HCT116 (cell line): ENCODE data around the gene RIPK4. TPM values are rescaled to one million over a fixed set of nuclear protein-coding genes. Genes with fewer than 3 reads are reported as not detected.

ENCODE experiments used
- ATAC-seq: fragments of 200-7000 bp; cut with Tn5 transposase; 2 replicates; pipeline ENCODE4 v1.9.1; 2020; ENCODE audit warnings: mild to moderate bottlenecking, moderate library complexity
- BruUV-seq: library from RNA; stranded (reverse); fragments of 400-500 nt; replicated peaks from 2 replicates; lab custom pipeline; 2021; lab: Mats Ljungman, UMichigan
- CTCF ChIA-PET: fragments of 300-600 bp; sonication (Branson Sonifier 250); formaldehyde crosslinking; loops from one replicate; lab custom pipeline; 2021; ENCODE audit warnings: antibody characterized with exemption; lab: Charles Lee
- POLR2A ChIA-PET: fragments of 300-600, 350-600 bp; sonication (Branson Sonifier 250); formaldehyde crosslinking; loops from one replicate; lab custom pipeline; 2021; ENCODE audit warnings: antibody characterized with exemption; lab: Charles Lee
- RAD21 ChIA-PET, 2 experiments: fragments of 300-600 bp; sonication (Branson Sonifier 250); formaldehyde crosslinking; loops; one replicate each; lab custom pipeline; 2023; ENCODE audit warnings: low total read pairs in 2 of 2; ENCODE audit not compliant: uncharacterized antibody in 2 of 2, unreplicated experiment in 2 of 2, low non-redundant PET in 1 of 2; lab: Charles Lee
- DNase-seq: peaks from one replicate; pipeline ENCODE4 v3.0.0-alpha.2; 2010; ENCODE audit warnings: low read depth, low spot score
- H2AFZ ChIP-seq: fragments of 200-600 bp; shearing (Covaris generic), sonication (generic); 2 replicates; pipeline ENCODE4 v1.6.1; 2017; ENCODE audit warnings: low read depth, mixed run types, mixed read lengths, antibody characterized with exemption, low read length; ENCODE audit not compliant: poor library complexity, severe bottlenecking
- H3K27ac ChIP-seq: 2 replicates; pipeline ENCODE4 v1.5.1; 2012; ENCODE audit warnings: low read depth, low read length
- H3K27me3 ChIP-seq: fragments of 200-600 bp; sonication (generic); 2 replicates; pipeline ENCODE4 v1.6.1; 2016; ENCODE audit warnings: mixed run types, low read length, mixed read lengths; ENCODE audit not compliant: insufficient read depth
- H3K36me3 ChIP-seq, 2 experiments: fragments of 200-500 bp in 1 of 2; fragments of 200-600 bp in 1 of 2; sonication (Bioruptor generic) in 1 of 2; sonication (generic) in 1 of 2; 2 replicates each; pipeline versions ENCODE4 v1.5.1 to v1.6.1; 2014 to 2016; ENCODE audit warnings: low read length in 2 of 2, inconsistent platforms in 1 of 2, mixed read lengths in 1 of 2, mixed run types in 1 of 2; ENCODE audit not compliant: insufficient read depth in 2 of 2, control insufficient read depth in 1 of 2
- H3K4me1 ChIP-seq, 2 experiments: fragments of 200-600 bp in 1 of 2; sonication (generic) in 1 of 2; 2 replicates each; pipeline versions ENCODE4 v1.5.1 to v1.6.1; 2012 to 2017; ENCODE audit warnings: low read length in 2 of 2, inconsistent platforms in 1 of 2, mild to moderate bottlenecking in 1 of 2, mixed read lengths in 1 of 2, mixed run types in 1 of 2, moderate library complexity in 1 of 2; ENCODE audit not compliant: insufficient read depth in 2 of 2, control insufficient read depth in 1 of 2
- H3K4me2 ChIP-seq: fragments of 200-600 bp; sonication (generic); 2 replicates; pipeline ENCODE4 v1.6.1; 2017; ENCODE audit warnings: mixed run types, low read length, mixed read lengths
- H3K4me3 ChIP-seq, 2 experiments: fragments of 200-600 bp in 1 of 2; sonication (generic) in 1 of 2; replicated peaks in 1 of 2; 2 replicates each; pipeline ENCODE4 v1.5.1; 2011 to 2016; ENCODE audit warnings: low read length in 2 of 2, control low read depth in 1 of 2, low read depth in 1 of 2, mild to moderate bottlenecking in 1 of 2, mixed read lengths in 1 of 2, mixed run types in 1 of 2
- H3K79me2 ChIP-seq: fragments of 200-600 bp; sonication (generic); 2 replicates; pipeline ENCODE4 v1.6.1; 2017; ENCODE audit warnings: mild to moderate bottlenecking, mixed run types, low read length, moderate library complexity, mixed read lengths; ENCODE audit not compliant: insufficient read depth
- H3K9ac ChIP-seq: fragments of 200-600 bp; sonication (generic); 2 replicates; pipeline ENCODE4 v1.6.1; 2016; ENCODE audit warnings: low read length, mixed read lengths
- H3K9me2 ChIP-seq: fragments of 200-600 bp; sonication (generic), shearing (Covaris generic); 2 replicates; pipeline ENCODE4 v1.6.1; 2017; ENCODE audit warnings: mixed run types, mild to moderate bottlenecking, moderate library complexity; ENCODE audit not compliant: insufficient read depth
- H3K9me3 ChIP-seq, 2 experiments: fragments of 200-500 bp in 1 of 2; fragments of 200-600 bp in 1 of 2; sonication (Bioruptor generic) in 1 of 2; sonication (generic) in 1 of 2; 2 replicates each; pipeline ENCODE4 v1.6.1; 2014 to 2017; ENCODE audit warnings: low read length in 2 of 2, mixed read lengths in 2 of 2, inconsistent platforms in 1 of 2, low read depth in 1 of 2, mild to moderate bottlenecking in 1 of 2, mixed run types in 1 of 2, moderate library complexity in 1 of 2; ENCODE audit not compliant: control insufficient read depth in 1 of 2, insufficient read depth in 1 of 2
- H4K20me1 ChIP-seq: fragments of 200-600 bp; sonication (generic), shearing (Covaris generic); 2 replicates; pipeline ENCODE4 v1.6.1; 2017; ENCODE audit warnings: mixed run types, mild to moderate bottlenecking, moderate library complexity; ENCODE audit not compliant: insufficient read depth
- CEBPB ChIP-seq: IDR thresholded peaks from 2 replicates; pipeline ENCODE4 v1.6.1; 2012; ENCODE audit warnings: low read depth
- CTCF ChIP-seq, 3 experiments: fragments of 200-600 bp in 1 of 3; sonication (generic) in 1 of 3; IDR thresholded peaks in 2 of 3; conservative IDR thresholded peaks in 1 of 3; 2 replicates each; pipeline ENCODE4 v1.5.1; 2012 to 2017; ENCODE audit warnings: low read depth in 2 of 3, low read length in 2 of 3, antibody characterized with exemption in 1 of 3, borderline replicate concordance in 1 of 3, control low read depth in 1 of 3, mild to moderate bottlenecking in 1 of 3, mixed read lengths in 1 of 3, mixed run types in 1 of 3, moderate library complexity in 1 of 3; ENCODE audit not compliant: insufficient read depth in 1 of 3
- ELF1 ChIP-seq: IDR thresholded peaks from 2 replicates; pipeline ENCODE4 v1.6.1; 2012; ENCODE audit warnings: low read depth, borderline replicate concordance
- EZH2 ChIP-seq: fragments of 200-600 bp; sonication (generic); IDR thresholded peaks from 2 replicates; pipeline ENCODE4 v1.6.1; 2017; ENCODE audit warnings: antibody characterized with exemption, mixed run types
- FOSL1 ChIP-seq: IDR thresholded peaks from 2 replicates; pipeline ENCODE4 v1.6.1; 2012; ENCODE audit warnings: low read depth
- JUND ChIP-seq: IDR thresholded peaks from 2 replicates; pipeline ENCODE4 v1.6.1; 2012
- POLR2A ChIP-seq: IDR thresholded peaks from 2 replicates; pipeline ENCODE4 v1.7.0; 2011; ENCODE audit warnings: borderline replicate concordance; ENCODE audit not compliant: insufficient read depth, insufficient read length; ENCODE audit errors: extremely low read depth
- POLR2AphosphoS5 ChIP-seq: IDR thresholded peaks from 2 replicates; pipeline ENCODE4 v1.6.1; 2011; ENCODE audit warnings: mild to moderate bottlenecking, low read depth, low read length, moderate library complexity
- intact Hi-C: fragments of 100-400 bp; cut with micrococcal nuclease; formaldehyde crosslinking; loops from 2 replicates; pipeline ENCODE4 v1.10.0; 2022
- total RNA-seq: library from RNA; stranded (reverse); gene quantifications from one replicate; pipeline ENCODE4 v1.2.1, GENCODE V29; 2021; ENCODE audit not compliant: unreplicated experiment

The RIPK4 gene
- total RNA-seq, 1 experiment from 2014 or later: 9.9 TPM

- no peak overlapping the region for H3K4me3 ChIP-seq
- intact Hi-C loops: loop anchor here (1.0 to 5.0 kb wide), 3 partner anchors 117 to 497 kb away; no protein-coding TSS in a partner anchor
- H3K36me3 ChIP-seq: no peaks in the 10 kb centered on the region
- H3K9me2 ChIP-seq: no peaks in the 10 kb centered on the region
- no peaks in the 10 kb centered on the region for H3K9me3 ChIP-seq
- H3K4me1 ChIP-seq: peaks cover 18 to 33% of the 10 kb centered on the region in 2 experiments
- H3K4me2 ChIP-seq: 0 out of 2 replicates have a peak overlapping the region, but pooled peaks have one; percentile 72
- H3K9ac ChIP-seq: no peak overlapping the region
- ChIA-PET CTCF (interaction anchor here (0.7 to 3.1 kb wide), 11 partner anchors 11 to 496 kb away, joined by 3 to 73 read pairs (median 6); partner anchors contain the start of gene RIPK4), RAD21 (interaction anchor here (0.7 to 1.6 kb wide), 4 partner anchors 13 to 261 kb away, joined by 3 to 24 read pairs (median 10); no protein-coding TSS in a partner anchor), POLR2A (interaction anchor here (1.0 to 1.6 kb wide), 3 partner anchors 11 to 162 kb away, joined by 4 read pairs; partner anchors contain the start of gene RIPK4)
- H3K27ac ChIP-seq: no peak overlapping the region
- H2AFZ ChIP-seq: peak overlapping the region; percentile 31
- H4K20me1 ChIP-seq: no peaks in the 10 kb centered on the region
- no peaks in the 10 kb centered on the region for H3K79me2 ChIP-seq
- BruUV-seq: no TSS peak
- TF ChIP-seq CEBPB (no peak), ELF1 (no peak), JUND (no peak), EZH2 (no peak), FOSL1 (no peak), CTCF (IDR thresholded peaks at IDR 0.05 in 2 of 3, conservative IDR thresholded peaks at IDR 0.05 in 1 of 3; ENCODE audit: borderline replicate concordance in 1 of 3, insufficient read depth in 1 of 3, low read depth in 2 of 3, low read length in 2 of 3) (peak in 2 of 3 experiments; percentile 24 to 31; a peak in 3 of 6 replicates), POLR2A (no peak), POLR2AphosphoS5 (no peak)
- TF ChIP-seq, all 23 proteins: peak for 1
- H3K27me3 ChIP-seq: peaks cover 48% of the 10 kb centered on the region
- DNase-seq (no peak), ATAC-seq (no peak)
Observed at GRCh38 chr21:41778930-41779600, 12.2 kb upstream of the RIPK4 start.
